HEK293T (cell line): Measurements from ENCODE around the gene ERG28.

Experiments used
- ELF4 ChIP-seq: fragments of 450-650 bp; IDR thresholded peaks from 2 replicates; pipeline ENCODE4 v1.6.1; 2017; ENCODE audit warnings: antibody characterized with exemption
- FOXA1 ChIP-seq: fragments of 450-650 bp; IDR thresholded peaks from 2 replicates; pipeline ENCODE4 v1.6.1; 2016; ENCODE audit warnings: mild to moderate bottlenecking
- FOXK2 ChIP-seq: fragments of 450-650 bp; IDR thresholded peaks from 2 replicates; pipeline ENCODE4 v1.6.1; 2016; ENCODE audit warnings: mild to moderate bottlenecking
- L3MBTL2 ChIP-seq: fragments of 450-650 bp; conservative IDR thresholded peaks from 2 replicates; pipeline ENCODE4 v1.6.1; 2016; ENCODE audit warnings: mild to moderate bottlenecking
- SP1 ChIP-seq: fragments of 450-650 bp; IDR thresholded peaks from 2 replicates; pipeline ENCODE4 v1.6.1; 2017
- SUZ12 ChIP-seq: fragments of 450-650 bp; IDR thresholded peaks from 2 replicates; pipeline ENCODE4 v1.6.1; 2016; ENCODE audit warnings: mild to moderate bottlenecking
- TARDBP ChIP-seq: fragments of 450-650 bp; IDR thresholded peaks from 2 replicates; pipeline ENCODE4 v1.6.1; 2016
- ZNF384 ChIP-seq: fragments of 450-650 bp; IDR thresholded peaks from 2 replicates; pipeline ENCODE4 v1.6.1; 2016
- TF ChIP-seq, protein P1 (sequence below): fragments of 450-650 bp; IDR thresholded peaks from 2 replicates; pipeline ENCODE4 v1.6.1; 2016

DNA sequence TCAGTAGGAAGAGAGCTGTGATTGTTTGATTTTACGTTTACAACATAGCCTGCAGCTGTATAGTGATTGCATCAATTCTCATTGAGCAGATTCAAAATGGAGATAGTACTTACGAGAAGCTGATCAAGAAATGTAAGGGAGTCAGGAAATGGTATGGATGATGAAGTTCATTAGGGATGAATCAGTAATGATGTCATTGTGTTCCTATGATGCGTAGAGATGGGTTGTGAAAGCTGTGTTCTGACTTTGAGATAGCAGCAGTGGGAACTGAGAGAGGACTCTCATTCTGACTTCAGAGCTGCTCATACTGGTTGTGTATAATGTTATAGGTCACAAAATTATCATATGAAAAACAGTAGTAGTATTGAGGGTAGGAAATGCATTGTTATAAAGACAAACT is 44.3 kb upstream of the ERG28 start:
- TF ChIP-seq L3MBTL2 (no peak), TARDBP (no peak), FOXK2 (no peak), FOXA1 (no peak), SP1 (no peak), ELF4 (no peak), ZNF384 (no peak), SUZ12 (no peak)
- TF ChIP-seq, protein P1, sequence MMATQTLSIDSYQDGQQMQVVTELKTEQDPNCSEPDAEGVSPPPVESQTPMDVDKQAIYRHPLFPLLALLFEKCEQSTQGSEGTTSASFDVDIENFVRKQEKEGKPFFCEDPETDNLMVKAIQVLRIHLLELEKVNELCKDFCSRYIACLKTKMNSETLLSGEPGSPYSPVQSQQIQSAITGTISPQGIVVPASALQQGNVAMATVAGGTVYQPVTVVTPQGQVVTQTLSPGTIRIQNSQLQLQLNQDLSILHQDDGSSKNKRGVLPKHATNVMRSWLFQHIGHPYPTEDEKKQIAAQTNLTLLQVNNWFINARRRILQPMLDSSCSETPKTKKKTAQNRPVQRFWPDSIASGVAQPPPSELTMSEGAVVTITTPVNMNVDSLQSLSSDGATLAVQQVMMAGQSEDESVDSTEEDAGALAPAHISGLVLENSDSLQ: no peak
